LHCN-M2 (cell line): ENCODE results near the gene PTPRR. TPM values are rescaled to one million over a fixed set of nuclear protein-coding genes. Genes with fewer than 3 reads are reported as not detected.
"Not testable (repeated sequence)": the region's sequence is repeated elsewhere in the genome, so short reads cannot be mapped to it uniquely, and the experiment has no call there.

Experiments used
- DNase-seq: peaks from one replicate; pipeline ENCODE4 v3.0.0-alpha.2; 2012; ENCODE audit warnings: low read depth
- total RNA-seq: library from RNA; depleted of rRNA; stranded (reverse); fragments of >200 nt; gene quantifications from 2 replicates; pipeline ENCODE4 v1.2.3, GENCODE V29; 2014

PTPRR gene
- total RNA-seq, 1 experiment from 2014 or later: 1.4 TPM

DNA sequence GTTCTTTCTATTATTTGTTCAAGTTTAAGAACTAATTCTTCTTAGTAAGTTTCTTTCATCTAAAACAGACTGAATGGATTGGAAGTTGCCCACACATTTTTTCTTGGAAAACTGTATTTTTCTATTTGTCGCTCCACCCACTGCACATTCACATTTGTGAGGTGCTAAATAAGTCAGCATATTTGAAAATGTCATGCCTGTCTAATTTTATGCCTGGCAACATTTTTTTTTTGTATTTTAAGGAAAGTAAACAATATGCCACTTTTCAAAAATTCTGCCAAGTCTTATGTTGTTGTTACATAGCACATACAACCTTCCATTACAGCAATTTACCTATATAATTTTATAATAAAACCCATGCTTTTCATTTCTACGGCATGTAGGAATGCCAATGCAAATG is 170.6 kb downstream of the PTPRR start:
- DNase-seq: no peak

DNA sequence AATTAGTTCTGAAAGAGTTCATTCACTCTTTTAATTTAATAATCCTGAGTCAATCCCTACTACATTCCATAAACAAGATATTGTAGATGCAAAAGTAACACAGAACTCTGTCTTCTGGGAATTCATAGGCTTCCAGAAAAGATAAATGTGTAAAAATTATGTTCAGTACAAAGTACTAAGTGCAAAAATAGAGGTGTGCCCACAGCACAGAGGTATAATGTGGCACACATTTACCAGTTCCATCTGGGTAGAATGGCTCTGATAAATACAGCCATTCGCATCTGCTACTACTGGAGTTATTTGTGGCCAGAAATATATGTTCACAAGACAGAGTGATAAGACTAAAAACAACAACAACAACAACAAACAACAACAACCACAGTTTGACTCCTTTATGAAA is 171.7 kb downstream of the PTPRR start:
- DNase-seq: no peak

DNA sequence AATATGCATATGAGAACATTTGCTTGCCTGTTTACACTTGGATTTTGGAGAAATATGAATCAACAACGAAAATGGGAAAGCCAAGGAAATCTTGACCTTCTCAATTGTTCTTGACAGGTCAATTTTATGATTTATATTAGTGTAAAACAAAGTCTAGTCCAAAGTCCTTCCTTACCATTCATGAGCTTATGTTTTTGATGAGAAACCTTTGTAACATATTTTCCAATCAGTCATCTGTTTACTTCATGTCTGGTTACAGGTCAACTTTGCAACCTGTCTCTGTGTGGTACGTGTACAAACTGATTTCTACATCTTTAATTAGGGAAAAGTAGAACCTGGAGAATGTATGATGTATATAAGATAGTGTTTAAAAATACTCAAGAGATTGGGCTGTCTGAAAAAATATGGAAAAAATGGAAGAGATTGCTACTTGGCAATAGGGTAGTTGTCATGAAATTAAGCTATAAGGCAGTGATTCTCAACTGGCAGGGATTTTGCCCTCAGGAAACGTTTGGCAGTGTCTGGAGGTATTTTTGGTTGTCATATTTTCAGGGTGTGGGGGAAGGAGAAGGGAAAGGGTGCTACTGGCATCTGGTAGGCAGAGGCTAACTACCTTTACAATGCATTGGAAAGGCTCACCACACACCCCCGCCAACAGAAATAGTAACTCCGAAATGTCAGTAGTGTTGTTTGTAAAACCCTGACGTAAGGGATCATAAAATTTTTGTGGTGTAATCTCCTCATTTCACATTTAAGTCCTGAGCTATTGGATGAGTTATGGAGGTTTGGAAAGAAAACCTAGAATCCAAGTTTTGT is 172.9 kb downstream of the PTPRR start:
- DNase-seq: no peak

DNA sequence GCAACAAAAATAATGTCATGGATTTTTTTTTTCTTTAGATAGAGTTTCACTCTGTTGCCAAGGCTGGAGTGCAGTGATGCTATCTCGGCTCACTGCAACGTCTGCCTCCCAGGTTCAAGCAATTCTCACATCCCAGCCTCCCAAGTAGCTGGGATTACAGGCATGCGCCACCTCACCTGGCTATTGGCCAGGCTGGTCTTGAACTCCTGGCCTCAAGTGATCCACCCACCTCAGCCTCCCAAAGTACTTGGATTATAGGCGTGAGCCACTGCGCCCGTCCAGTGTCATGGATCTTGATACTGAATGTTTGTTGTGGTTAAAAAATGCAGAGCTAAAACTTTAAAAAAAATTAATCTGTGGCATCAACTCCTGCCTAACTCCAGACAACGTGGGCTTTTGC is 175.5 kb downstream of the PTPRR start:
- no peak for DNase-seq

DNA sequence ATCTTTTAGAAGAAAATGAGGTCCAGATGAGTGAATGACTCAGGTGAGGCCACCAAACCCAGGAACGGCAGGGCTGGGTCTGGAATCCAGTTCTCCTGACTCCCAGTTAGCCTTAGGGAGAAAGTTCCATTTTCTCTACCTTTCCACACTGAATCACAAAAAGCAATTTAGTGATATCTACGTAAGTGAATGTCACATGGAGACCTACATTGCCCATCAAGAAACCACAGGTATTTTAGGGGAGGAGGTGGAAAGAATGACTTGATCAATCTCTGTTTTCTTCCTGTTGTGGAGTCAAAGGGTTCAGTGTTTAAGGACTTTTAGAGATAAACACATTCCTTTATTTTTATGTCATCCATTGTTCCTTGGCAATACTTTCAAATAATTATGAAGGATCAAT is 176.4 kb downstream of the PTPRR start:
- DNase-seq: no peak

DNA sequence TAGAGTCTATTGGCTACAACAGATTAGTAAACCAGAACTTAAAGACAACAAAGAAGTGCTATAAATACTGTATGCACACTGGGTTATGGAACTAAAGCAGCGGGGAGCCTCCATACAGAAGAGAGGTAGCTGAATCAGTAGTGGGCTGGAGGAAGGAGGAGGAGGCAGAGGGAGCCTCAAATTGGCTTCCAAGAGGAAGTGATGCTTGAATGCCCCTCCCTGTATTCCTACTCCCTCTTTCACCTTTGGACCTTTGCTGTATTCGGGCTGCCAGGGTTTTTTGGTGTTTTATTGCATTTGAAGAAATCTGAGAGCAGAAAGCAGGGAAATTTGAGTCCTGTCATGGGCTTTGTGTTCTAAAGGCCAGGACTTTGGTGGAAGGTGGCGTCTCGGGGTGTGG is 179.3 kb downstream of the PTPRR start:
- DNase-seq: no peak

DNA sequence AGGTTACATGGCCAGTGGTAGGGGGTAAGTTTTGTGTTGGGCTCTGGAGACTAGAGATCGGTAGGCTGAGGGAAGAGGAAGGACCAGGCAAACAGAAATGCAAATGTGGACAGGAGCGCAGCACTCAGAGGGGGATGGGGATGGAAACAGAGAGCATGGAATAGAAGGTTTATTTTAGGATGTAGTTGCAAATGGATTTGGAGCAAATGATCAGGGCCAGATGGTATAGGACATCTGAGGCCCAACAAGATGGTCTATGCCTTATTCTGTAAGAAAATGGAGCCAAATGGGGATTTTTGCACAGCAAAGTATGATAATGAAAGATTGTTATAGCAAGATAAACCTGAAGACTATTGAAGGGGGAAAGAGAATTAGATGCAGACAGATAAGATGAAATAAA is 180.8 kb downstream of the PTPRR start:
- no peak for DNase-seq

DNA sequence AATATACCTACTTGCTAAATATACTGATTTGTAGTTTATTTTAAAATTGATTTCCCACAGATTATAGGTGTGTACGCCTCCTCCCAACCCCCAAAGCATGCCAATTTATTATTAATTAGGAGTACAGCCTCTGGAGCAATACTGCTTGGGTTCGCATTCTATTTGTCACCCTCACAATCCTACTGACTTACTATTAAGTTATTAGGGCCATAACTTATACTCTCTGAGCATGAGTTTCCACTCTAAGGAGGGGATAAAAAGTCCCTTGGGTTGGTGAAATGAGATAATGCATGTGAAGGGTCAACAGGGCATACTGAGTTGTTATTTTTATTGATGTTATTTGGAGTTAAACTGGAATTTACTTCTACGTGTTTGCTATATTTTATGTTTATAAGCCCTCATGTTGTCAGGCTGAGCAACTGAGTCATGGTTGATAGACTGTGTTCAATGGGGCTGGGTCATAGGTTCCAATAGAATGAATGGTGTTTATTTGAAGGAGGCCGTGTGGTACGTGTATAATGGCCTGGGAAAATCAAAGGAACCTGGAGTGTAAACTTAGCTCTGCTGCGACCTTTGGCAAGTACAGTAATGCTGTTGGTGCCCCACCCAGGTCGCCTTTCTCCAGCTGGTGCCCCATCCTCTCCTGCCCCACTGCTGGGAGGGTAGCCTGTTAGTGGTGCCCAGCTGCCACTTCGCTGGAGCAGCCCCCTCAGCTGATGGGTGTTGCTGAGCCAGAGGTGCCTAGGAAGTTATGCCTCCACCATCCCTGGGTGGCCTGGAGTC is 184.0 kb downstream of the PTPRR start:
- DNase-seq: no peak

DNA sequence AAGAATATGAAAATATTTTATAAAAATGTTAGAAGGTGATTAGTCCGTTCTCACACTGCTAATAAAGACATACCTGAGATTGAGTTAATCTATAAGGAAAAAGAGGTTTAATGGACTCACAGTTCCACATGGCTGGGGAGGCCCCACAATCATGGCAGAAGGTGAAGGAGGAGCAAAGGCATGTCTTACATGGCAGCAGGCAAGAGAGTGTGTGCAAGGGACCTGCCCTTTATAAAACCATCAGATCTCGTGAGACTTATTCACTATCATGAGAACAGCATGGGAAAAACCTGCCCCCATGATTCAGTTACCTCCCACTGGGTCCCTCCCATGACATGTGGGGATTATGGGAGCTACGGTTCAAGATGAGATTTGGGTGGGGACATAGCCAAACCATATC is 185.3 kb downstream of the PTPRR start:
- DNase-seq: not testable (repeated sequence)

DNA sequence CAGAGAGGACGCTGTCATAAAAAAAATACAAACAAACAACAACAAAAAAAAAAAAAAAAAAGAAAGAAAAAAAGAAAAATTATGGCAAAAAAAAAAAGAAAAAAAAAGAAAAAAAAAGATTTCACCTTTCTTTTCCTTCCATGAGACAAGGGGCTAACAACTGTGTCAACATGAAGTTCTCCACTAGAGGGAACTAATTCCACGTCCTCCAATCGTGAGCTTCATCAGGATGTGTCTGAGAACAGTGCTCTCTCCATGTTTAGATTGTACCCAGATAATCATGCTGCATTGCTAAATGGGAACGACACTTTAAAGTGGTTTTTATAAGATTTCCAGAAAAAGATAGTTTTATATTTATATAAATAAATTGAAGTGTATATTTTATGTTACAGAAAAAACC is 187.2 kb downstream of the PTPRR start:
- peak; percentile 75 for DNase-seq

DNA sequence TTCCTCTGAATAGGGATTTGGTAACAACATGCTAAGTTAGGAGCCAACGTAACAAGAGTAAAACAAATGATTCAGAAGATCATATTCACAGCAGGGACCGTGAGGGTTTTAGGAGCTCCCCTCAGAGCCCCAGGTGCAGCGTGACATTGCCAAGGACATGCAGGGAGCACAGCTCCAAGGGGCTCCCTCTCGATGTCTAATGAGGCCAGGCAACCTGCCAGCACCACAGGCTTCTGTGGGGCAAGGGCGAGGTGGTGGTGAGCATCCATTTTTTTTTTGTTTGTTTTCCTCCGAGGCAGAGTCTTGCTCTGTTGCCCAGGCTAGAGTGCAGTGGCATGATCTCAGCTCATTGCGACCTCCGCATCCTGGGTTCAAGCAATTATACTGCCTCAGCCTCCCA is 188.3 kb downstream of the PTPRR start:
- no peak for DNase-seq

DNA sequence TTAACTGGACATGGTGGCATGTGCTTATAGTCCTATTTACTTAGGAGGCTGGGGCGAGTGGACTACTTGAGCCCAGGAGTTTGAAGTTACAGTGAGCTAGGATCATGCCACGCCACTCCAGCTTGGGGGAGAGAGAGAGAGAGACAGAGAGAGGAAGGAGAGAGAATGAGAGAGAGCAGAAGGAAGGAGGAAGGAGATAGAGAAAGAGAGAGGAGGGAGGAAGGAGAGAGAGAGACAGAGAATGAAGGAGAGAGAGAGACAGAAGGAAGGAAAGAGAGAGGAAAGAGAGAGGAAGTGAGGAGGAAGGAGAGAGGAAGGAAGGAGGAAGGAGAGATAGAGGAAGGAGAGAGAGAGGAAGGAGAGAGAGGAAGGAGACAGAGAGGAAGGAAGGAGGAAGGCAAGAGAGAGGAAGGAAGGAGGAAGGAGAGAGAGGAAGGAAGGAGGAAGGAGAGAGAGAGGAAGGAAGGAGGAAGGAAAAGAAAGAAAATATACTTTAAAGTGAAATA is 189.8 kb downstream of the PTPRR start:
- DNase-seq: no peak

DNA sequence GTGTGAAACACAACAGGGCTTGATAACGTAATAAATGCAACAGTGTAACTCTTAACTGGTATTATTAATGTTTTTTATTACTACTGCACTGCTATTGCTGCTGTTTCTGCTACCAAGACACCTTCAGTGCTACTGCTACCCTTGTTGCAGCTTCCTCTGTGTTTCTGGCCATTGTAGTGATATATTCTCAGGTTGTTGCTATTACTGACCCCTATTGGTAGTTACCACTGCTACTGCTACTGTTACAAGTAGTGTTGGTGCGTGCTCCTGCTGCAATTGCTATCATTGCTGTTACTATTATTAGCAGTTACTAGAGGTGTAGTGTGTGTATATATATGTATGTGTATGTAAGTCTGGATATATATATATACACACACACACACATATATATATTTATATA is 196.1 kb downstream of the PTPRR start:
- DNase-seq: peak; percentile 12

DNA sequence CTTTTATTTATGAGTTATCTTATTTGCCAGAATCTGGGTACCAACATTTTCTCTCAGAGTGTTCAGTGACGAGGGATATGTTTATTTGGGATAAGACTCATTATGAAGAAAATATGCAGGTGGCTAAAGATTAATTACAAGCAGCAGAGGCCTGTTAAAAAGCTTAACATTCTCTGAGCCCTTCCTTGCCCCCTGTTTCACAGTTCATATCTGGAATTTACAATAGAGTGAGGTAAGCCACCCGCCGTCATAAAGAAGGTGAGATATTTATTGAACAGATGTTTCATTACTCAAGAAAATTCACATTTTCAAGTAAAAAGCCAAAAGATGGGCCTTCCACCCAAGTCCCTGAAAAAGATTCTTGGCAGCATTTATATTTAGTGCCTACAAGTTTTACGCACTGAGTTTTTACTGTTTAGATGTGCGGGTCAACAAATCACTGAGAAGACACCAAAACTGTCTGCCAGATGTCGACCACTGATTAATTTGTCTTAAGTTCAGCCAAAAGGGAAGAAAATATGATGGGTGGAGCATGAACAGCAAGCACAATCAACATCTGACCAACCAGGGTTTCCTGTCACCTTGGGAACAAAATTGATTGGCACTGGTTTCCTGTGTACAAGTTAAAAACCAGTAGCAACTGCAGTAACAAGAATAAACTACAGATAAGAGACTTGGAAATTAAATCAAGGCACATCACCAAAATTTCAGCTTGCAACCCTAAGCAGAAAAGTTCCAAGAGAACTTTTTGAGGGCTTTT is 197.8 kb downstream of the PTPRR start:
- peak; percentile 10 for DNase-seq

DNA sequence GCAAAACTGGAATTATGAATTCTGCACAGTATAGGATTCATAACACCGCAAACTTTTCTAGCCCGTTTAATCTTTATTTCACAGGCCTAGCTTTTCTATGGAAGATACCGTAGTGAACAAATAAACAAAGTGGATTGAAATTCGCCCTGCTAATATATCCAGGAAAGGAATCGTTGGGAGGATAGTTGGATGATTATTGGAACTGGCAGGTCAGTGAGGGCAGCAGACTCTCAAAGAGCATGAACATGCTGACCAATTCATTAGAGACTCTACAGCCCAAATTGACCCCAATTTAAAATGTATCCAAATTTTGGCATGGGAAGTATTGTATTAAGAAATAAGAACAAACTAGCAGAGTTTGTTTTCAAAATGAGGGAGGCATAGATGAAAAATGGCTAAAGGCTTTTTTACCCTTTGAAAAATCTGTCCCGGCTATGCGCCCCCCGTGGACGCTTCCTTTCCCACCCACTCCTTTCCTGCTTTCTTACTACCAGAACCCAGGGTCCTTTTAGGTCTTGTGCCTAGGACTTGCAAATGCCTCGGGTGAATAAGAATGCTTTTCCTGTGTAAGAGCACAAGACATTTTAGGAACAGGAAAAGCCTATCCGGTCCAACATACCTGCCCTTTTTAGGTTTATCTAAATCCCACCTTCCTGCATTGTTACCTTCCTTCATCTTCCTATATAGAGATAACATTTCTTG is 198.7 kb downstream of the PTPRR start:
- no peak for DNase-seq

DNA sequence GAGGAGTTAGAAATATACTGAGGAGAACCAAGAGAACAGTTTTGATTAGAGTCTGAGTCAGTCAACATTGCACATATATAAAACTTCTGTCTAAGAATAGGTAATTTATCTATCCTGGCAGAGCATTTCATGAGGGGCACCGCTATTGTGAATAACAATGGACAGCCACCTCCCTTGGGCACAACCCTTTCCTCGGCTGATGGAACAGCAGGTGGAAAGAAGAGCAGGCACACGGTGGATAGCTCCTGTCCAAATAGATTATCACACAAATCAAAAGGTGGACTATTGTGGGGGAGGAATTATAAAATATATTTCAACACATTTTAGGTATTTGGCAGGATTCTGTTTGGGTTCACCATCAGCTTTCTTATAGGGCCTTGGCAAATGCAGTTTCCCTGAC is 199.3 kb downstream of the PTPRR start:
- no peak for DNase-seq

DNA sequence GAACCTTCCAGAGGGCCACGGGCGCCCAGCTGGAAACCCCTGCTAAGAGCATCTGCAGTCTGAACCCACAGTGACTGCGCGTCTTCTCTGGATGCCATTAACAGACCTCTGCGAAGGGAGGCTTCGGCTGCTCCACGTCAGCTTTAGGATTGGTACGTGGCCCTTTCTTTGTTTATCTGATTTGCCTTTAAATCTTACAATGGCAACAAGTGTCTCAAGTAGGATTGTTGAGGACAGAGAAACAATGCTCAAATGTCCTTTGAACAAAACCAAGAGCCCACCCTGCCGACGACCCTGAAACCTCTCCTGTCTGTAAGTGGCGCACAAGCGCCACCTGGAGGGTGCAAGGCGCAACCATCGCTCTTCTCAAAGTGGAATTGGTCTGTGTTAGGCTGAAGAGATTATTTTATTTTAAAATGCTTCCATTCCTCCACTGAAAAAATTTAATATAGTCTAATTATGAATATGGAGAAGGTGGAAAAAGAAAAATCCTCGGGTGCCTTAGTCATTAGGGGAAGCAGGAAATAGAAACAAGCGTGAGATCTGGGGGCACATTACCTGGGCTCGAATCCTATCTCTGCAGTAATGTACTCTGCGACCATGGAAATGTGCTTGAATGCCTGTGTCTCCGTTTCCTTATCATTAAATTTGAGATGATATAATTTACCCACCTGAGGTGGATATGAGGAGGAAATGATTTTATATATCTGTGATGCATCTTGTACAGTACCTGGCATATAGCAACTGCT is 200.7 kb downstream of the PTPRR start:
- peak; percentile 14 for DNase-seq

DNA sequence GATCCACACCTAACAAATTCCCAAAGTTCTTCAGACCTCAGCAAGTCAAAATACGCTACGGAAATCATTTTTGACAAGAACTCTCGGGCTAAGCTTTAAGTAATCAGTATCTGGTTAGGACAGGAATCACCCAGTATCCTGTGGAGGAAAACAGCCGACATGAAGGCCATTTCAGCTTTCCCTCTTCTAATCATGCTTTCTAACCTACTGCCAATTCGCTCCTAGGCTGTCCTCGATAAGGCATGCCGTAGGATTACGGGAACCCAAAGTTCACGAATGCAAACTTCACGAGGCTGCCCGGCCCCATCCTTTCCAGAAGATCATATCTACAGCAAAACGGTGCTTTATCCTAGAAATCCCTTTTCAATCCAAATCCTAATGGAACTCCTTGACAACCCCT is 201.5 kb downstream of the PTPRR start:
- no peak for DNase-seq

DNA sequence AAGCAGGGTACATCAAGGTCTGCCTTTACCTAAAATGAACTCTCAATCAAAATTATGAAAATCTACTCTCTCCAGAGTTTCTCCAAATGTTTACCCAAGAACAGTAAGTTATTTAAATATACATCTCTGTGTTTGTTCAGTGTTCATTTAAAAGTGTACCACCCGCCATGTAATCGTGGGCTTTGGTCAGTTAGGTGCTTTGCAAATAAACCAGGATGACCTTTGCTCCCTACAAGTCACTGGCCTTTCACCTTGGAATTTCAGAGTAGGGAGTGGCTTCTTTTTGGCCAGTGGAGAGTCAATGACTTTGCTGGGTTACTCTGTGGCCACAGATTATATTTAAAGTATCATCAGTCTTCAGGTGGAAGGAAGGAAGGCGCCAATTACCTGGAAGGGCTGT is 208.7 kb downstream of the PTPRR start:
- no peak for DNase-seq

DNA sequence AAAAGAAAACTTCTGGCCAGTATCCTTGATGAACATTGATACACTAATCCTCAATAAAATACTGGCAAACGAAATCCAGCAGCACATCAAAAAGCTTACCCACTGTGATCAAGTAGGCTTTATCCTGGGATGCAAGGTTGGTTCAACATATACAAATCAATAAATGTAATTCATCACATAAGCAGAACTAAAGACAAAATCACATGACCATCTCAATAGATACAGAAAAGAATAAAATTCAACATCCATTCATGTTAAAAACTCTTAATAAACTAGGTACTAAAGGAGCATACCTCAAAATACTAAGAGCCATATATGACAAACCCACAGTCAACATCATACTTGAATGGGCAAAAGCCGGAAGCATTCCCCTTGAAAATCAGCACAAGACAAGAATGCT is 211.5 kb downstream of the PTPRR start:
- no peak for DNase-seq

DNA sequence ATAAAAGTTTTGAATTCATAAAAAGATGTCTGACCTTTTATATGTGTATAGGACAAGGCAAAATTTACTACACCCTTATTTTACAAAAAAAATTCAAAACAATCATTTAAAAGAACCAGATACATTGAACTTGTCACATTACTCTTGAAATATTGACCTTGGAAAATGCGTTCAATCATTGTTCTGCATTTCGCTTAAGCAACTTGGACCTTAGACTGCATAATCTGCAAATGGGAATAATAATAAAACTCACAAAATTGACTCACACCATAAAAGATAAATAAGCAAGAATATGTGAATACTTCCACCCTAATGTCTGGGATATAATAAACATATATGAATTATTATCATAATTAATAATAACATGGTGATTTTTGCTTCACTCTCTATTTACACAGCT is 213.9 kb downstream of the PTPRR start:
- no peak for DNase-seq
